Ectodermal cell (in vitro differentiated cells): ENCODE measurements around the gene STXBP6.

Experiments used
- H3K27ac ChIP-seq: 2 replicates; pipeline ENCODE4 v1.7.0; 2013; ENCODE audit warnings: mild to moderate bottlenecking, low read depth, low read length; ENCODE audit not compliant: insufficient read depth, poor library complexity, severe bottlenecking
- H3K27me3 ChIP-seq: 2 replicates; pipeline ENCODE4 v1.7.0; 2013; ENCODE audit warnings: mild to moderate bottlenecking, low read length; ENCODE audit not compliant: insufficient read depth, control insufficient read depth, poor library complexity, severe bottlenecking
- H3K36me3 ChIP-seq: one replicate; pipeline ENCODE4 v1.7.0; 2013; ENCODE audit warnings: low read length; ENCODE audit not compliant: control insufficient read depth, insufficient read depth
- H3K4me1 ChIP-seq: one replicate; pipeline ENCODE4 v1.7.0; 2013; ENCODE audit warnings: low read length; ENCODE audit not compliant: control insufficient read depth, insufficient read depth
- H3K4me3 ChIP-seq: 2 replicates; pipeline ENCODE4 v1.7.0; 2013; ENCODE audit warnings: low read depth, low read length, control low read depth; ENCODE audit not compliant: insufficient read depth
- H3K9me3 ChIP-seq: 2 replicates; pipeline ENCODE4 v1.7.0; 2013; ENCODE audit warnings: mild to moderate bottlenecking, low read length, moderate library complexity; ENCODE audit not compliant: control insufficient read depth
- WGBS, 2 experiments: methylation state at CpG; one replicate each; pipeline ENCODE4 v1.1.7; 2013; ENCODE audit warnings: missing lambda C conversion rate in 2 of 2; 5-methylcytosine and 5-hydroxymethylcytosine counted together

Gene STXBP6

GRCh38 chr14:24881116-24881893, 168.6 kb downstream of the STXBP6 start:
- Histone ChIP-seq H3K27ac (no peak overlapping the region), H3K4me3 (no peak overlapping the region), H3K4me1 (no peaks in the 10 kb centered on the region), H3K27me3 (no peaks in the 10 kb centered on the region), H3K36me3 (no peaks in the 10 kb centered on the region), H3K9me3 (no peaks in the 10 kb centered on the region)
- WGBS, 2 experiments: 94 to 96% methylated on average over 2 of the region's 2 CpGs

GRCh38 chr14:24880689-24881088, 169.3 kb downstream of the STXBP6 start:
- no peaks in the 10 kb centered on the region for H3K27me3 ChIP-seq
- no peaks in the 10 kb centered on the region for H3K36me3 ChIP-seq
- no peaks in the 10 kb centered on the region for H3K4me1 ChIP-seq
- H3K9me3 ChIP-seq: no peaks in the 10 kb centered on the region
- no peak overlapping the region for H3K4me3 ChIP-seq
- H3K27ac ChIP-seq: no peak overlapping the region
- WGBS, 2 experiments: 93 to 95% methylated on average over 4 of the region's 4 CpGs

GRCh38 chr14:24879661-24880386, 170.1 kb downstream of the STXBP6 start:
- no peaks in the 10 kb centered on the region for H3K9me3 ChIP-seq
- no peaks in the 10 kb centered on the region for H3K36me3 ChIP-seq
- WGBS, 2 experiments: 66 to 77% methylated on average over 7 to 8 of the region's 8 CpGs
- H3K27me3 ChIP-seq: no peaks in the 10 kb centered on the region
- H3K27ac ChIP-seq: no peak overlapping the region
- no peak overlapping the region for H3K4me3 ChIP-seq
- no peaks in the 10 kb centered on the region for H3K4me1 ChIP-seq

- H3K27me3 ChIP-seq: no peaks in the 10 kb centered on the region
- 96 to 100% methylated on average over 1 of the region's 1 CpG for WGBS, 2 experiments
- no peaks in the 10 kb centered on the region for H3K9me3 ChIP-seq
- H3K27ac ChIP-seq: no peak overlapping the region
- no peaks in the 10 kb centered on the region for H3K36me3 ChIP-seq
- no peak overlapping the region for H3K4me3 ChIP-seq
- no peaks in the 10 kb centered on the region for H3K4me1 ChIP-seq
Observed at GRCh38 chr14:24876996-24877395, 173.0 kb downstream of the STXBP6 start.

- Histone ChIP-seq H3K27me3 (no peaks in the 10 kb centered on the region), H3K36me3 (no peaks in the 10 kb centered on the region), H3K27ac (no peak overlapping the region), H3K4me1 (no peaks in the 10 kb centered on the region), H3K4me3 (no peak overlapping the region), H3K9me3 (no peaks in the 10 kb centered on the region)
- WGBS, 2 experiments: 95% methylated on average over 4 of the region's 4 CpGs
Observed at GRCh38 chr14:24875991-24876878, 173.7 kb downstream of the STXBP6 start.

GRCh38 chr14:24875203-24875838, 174.6 kb downstream of the STXBP6 start:
- WGBS, 2 experiments: 94 to 98% methylated on average over 2 to 3 of the region's 4 CpGs
- H3K4me1 ChIP-seq: no peaks in the 10 kb centered on the region
- H3K36me3 ChIP-seq: no peaks in the 10 kb centered on the region
- no peak overlapping the region for H3K27ac ChIP-seq
- H3K4me3 ChIP-seq: no peak overlapping the region
- no peaks in the 10 kb centered on the region for H3K9me3 ChIP-seq
- no peaks in the 10 kb centered on the region for H3K27me3 ChIP-seq

- no peak overlapping the region for H3K27ac ChIP-seq
Observed at GRCh38 chr14:24874514-24875202, 175.3 kb downstream of the STXBP6 start.

GRCh38 chr14:24873551-24873950, 176.4 kb downstream of the STXBP6 start:
- Histone ChIP-seq H3K36me3 (no peaks in the 10 kb centered on the region), H3K4me3 (no peak overlapping the region), H3K27me3 (no peaks in the 10 kb centered on the region), H3K9me3 (no peaks in the 10 kb centered on the region), H3K4me1 (no peaks in the 10 kb centered on the region), H3K27ac (no peak overlapping the region)
- WGBS, 2 experiments: 95 to 97% methylated on average over 5 of the region's 5 CpGs

More at GRCh38 chr14:24874514-24875202, 175.3 kb downstream of the STXBP6 start:
- Histone ChIP-seq H3K4me1 (no peaks in the 10 kb centered on the region), H3K9me3 (no peaks in the 10 kb centered on the region), H3K27me3 (no peaks in the 10 kb centered on the region), H3K36me3 (no peaks in the 10 kb centered on the region), H3K4me3 (no peak overlapping the region)
- WGBS, 2 experiments: 92 to 96% methylated on average over 8 of the region's 8 CpGs

GRCh38 chr14:24870949-24871701, 178.8 kb downstream of the STXBP6 start:
- Histone ChIP-seq H3K27ac (no peak overlapping the region), H3K4me3 (no peak overlapping the region), H3K36me3 (no peaks in the 10 kb centered on the region), H3K4me1 (no peaks in the 10 kb centered on the region), H3K9me3 (no peaks in the 10 kb centered on the region), H3K27me3 (no peaks in the 10 kb centered on the region)
- WGBS, 2 experiments: 94 to 97% methylated on average over 4 of the region's 4 CpGs
